ENCODE measurements around the gene NCOA7.
"Not testable (repeated sequence)": the region's sequence is repeated elsewhere in the genome, so short reads cannot be mapped to it uniquely, and the experiment has no call there.

The NCOA7 gene

GRCh38 chr6:125793280-125793679 is 2.5 kb downstream of the NCOA7 start:
- DNase-seq = no peak

- peak in 1 of 2 donors; percentile 39 for DNase-seq
These were observed 3.1 kb downstream of the NCOA7 start for GRCh38 chr6:125793863-125794262.

GRCh38 chr6:125794342-125795137 is 3.8 kb downstream of the NCOA7 start:
- DNase-seq = no peak

- no peak for DNase-seq
These were observed 4.5 kb downstream of the NCOA7 start for GRCh38 chr6:125795301-125795700.

GRCh38 chr6:125797120-125797885 is 6.5 kb downstream of the NCOA7 start:
- DNase-seq = no peak

- no peak for DNase-seq
These were observed 7.2 kb downstream of the NCOA7 start for GRCh38 chr6:125797886-125798444.

- no peak for DNase-seq
These were observed 8.2 kb downstream of the NCOA7 start for GRCh38 chr6:125798734-125799508.

GRCh38 chr6:125802383-125802782 is 11.6 kb downstream of the NCOA7 start:
- no peak for DNase-seq

GRCh38 chr6:125802943-125803377 is 12.2 kb downstream of the NCOA7 start:
- DNase-seq = peak in 1 of 2 donors; percentile 6

GRCh38 chr6:125804264-125804663 is 13.5 kb downstream of the NCOA7 start:
- DNase-seq = peak in 1 of 2 donors; percentile 30

- not testable (repeated sequence) for DNase-seq
These were observed 14.2 kb downstream of the NCOA7 start for GRCh38 chr6:125804866-125805425.

- DNase-seq = no peak
These were observed 16.1 kb downstream of the NCOA7 start for GRCh38 chr6:125806813-125807212.

- no peak for DNase-seq
These were observed 16.5 kb downstream of the NCOA7 start for GRCh38 chr6:125807293-125807692.

- no peak for DNase-seq
These were observed 17.3 kb downstream of the NCOA7 start for GRCh38 chr6:125808060-125808459.

- DNase-seq = no peak
These were observed 17.8 kb downstream of the NCOA7 start for GRCh38 chr6:125808591-125808990.

GRCh38 chr6:125809570-125810170 is 18.9 kb downstream of the NCOA7 start:
- DNase-seq = no peak

GRCh38 chr6:125810445-125810844 is 19.7 kb downstream of the NCOA7 start:
- DNase-seq = no peak

GRCh38 chr6:125811259-125811658 is 20.5 kb downstream of the NCOA7 start:
- DNase-seq = no peak

GRCh38 chr6:125812394-125813292 is 21.9 kb downstream of the NCOA7 start:
- no peak for DNase-seq

- no peak for DNase-seq
These were observed 23.7 kb downstream of the NCOA7 start for GRCh38 chr6:125814481-125814880.
